Measurements from ENCODE around the gene AKR1B1. TPM values are rescaled to one million over a fixed set of nuclear protein-coding genes. Genes with fewer than 3 reads are reported as not detected.

Gene AKR1B1
- total and polyA plus RNA-seq, 4 donors, result 49.4 to 98.0 (median 64.8) TPM

DNA sequence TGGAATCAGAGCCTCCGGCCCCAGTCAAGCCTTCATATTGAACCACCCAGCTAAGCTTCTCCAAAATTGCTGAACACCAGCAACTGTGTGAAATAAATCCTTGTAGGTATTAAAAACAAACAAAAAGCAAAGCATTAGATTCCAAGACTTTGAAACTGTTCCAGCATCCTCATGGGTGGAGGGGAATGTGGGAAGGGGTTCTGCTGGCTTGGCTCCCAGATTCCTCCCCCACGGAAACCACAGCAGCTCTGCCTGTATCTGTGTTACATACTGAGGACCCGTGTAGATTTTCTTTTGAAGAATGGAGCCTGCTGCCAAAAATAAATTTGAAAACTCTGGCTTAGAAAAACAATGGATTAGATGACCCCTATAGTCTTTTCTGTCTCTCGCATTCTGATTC, 20.0 kb downstream of the AKR1B1 start:
- Histone ChIP-seq H3K36me3 (ENCODE audit: control insufficient read depth in 1 of 2, insufficient read depth in 2 of 2, low read length in 1 of 2) (peaks cover 3 to 13% of the 10 kb centered on the region in 2 donors), H3K4me1 (ENCODE audit: control insufficient read depth in 1 of 2, insufficient read depth in 2 of 2, low read length in 2 of 2) (no peaks in the 10 kb centered on the region), H3K27me3 (ENCODE audit: control insufficient read depth in 1 of 2, insufficient read depth in 2 of 2, low read length in 1 of 2) (no peaks in the 10 kb centered on the region), H3K27ac (ENCODE audit: low read depth in 1 of 2, low read length in 2 of 2) (no peak overlapping the region), H3K4me3 (ENCODE audit: low read length in 2 of 2) (no peak overlapping the region), H3K9me3 (ENCODE audit: control insufficient read depth, low read length) (no peaks in the 10 kb centered on the region)
- intact Hi-C loops (cut with DNase I), result no loop called here
- 40 to 48% methylated on average over 4 of the region's 4 CpGs for WGBS, 2 donors
- ATAC-seq (ENCODE audit: low FRiP score) (no peak), DNase-seq (no peak)

DNA sequence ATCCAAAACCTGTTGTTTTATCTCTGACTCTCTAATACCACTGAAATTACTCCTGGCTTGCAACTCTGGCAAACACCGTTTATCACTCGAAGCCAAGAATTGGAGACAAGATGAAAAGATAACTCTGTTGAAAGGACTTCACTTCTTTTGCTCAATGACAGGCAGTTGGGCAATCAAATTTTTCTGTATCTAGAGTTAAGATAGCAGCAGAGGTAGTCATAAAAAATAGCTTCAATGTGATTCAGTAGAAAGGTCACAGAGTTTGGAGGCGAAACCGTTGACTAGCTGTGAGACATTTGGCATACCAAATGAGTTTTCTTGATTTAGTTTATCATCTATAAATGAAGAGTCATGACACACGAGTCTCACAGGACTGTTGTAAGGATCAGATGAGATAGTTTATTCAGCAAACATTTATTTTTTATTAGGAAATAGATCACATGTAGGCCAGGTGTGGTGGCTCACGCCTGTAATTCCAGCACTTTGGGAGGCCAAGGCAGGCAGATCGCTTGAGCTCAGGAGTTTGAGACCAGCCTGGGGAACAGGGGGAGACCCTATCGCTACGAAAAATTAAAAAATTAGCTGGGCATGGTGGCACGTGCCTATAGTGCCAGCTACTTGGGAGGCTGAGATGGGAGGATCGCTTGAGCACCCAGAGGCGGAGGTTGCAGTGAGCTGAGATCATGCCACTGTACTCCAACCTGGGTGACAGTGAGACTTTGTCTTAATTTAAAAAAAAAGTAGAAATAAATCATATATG, 23.6 kb downstream of the AKR1B1 start:
- no peaks in the 10 kb centered on the region for H3K27me3 ChIP-seq (ENCODE audit: control insufficient read depth in 1 of 2, insufficient read depth in 2 of 2, low read length in 1 of 2)
- 88 to 89% methylated on average over 12 of the region's 12 CpGs for WGBS, 2 donors
- H3K27ac ChIP-seq (ENCODE audit: low read depth in 1 of 2, low read length in 2 of 2), result no peak overlapping the region
- intact Hi-C loops (cut with DNase I), result no loop called here
- no peaks in the 10 kb centered on the region for H3K36me3 ChIP-seq (ENCODE audit: control insufficient read depth in 1 of 2, insufficient read depth in 2 of 2, low read length in 1 of 2)
- no peaks in the 10 kb centered on the region for H3K9me3 ChIP-seq (ENCODE audit: control insufficient read depth, low read length)
- no peak for ATAC-seq (ENCODE audit: low FRiP score)
- no peak overlapping the region for H3K4me3 ChIP-seq (ENCODE audit: low read length in 2 of 2)
- no peak for DNase-seq
- no peaks in the 10 kb centered on the region for H3K4me1 ChIP-seq (ENCODE audit: control insufficient read depth in 1 of 2, insufficient read depth in 2 of 2, low read length in 2 of 2)

DNA sequence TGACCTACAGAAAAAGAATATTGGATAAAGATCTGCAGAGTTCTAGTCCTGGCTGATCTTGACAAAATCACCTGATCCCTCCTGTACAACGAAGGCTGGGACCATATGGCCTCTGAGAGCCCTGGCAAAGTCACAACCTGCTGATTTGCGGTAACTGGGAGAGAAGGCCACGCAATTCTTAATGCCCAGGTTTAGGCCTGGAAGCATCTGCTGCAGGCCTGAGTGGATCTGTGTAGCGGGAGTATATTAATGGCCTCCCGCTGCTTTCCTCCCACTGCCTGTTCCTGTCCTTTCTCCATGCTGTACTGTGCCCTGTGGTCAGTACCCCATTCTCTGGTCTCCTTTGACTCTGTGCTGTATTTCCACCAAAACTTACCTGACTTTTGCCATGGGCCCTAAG, 24.2 kb downstream of the AKR1B1 start:
- WGBS, 2 donors, result 92 to 95% methylated on average over 5 of the region's 5 CpGs
- no peak overlapping the region for H3K4me3 ChIP-seq (ENCODE audit: low read length in 2 of 2)
- no peak overlapping the region for H3K27ac ChIP-seq (ENCODE audit: low read depth in 1 of 2, low read length in 2 of 2)
- DNase-seq (no peak), ATAC-seq (ENCODE audit: low FRiP score) (no peak)
- no peaks in the 10 kb centered on the region for H3K27me3 ChIP-seq (ENCODE audit: control insufficient read depth in 1 of 2, insufficient read depth in 2 of 2, low read length in 1 of 2)
- intact Hi-C loops (cut with DNase I), result loop anchor here in 1 of 2 donors (5.0 kb wide), 1 partner anchor 113 kb away; the partner anchor contains the start of gene AKR1B15
- H3K9me3 ChIP-seq (ENCODE audit: control insufficient read depth, low read length), result no peaks in the 10 kb centered on the region
- H3K36me3 ChIP-seq (ENCODE audit: control insufficient read depth in 1 of 2, insufficient read depth in 2 of 2, low read length in 1 of 2), result no peaks in the 10 kb centered on the region
- no peaks in the 10 kb centered on the region for H3K4me1 ChIP-seq (ENCODE audit: control insufficient read depth in 1 of 2, insufficient read depth in 2 of 2, low read length in 2 of 2)

DNA sequence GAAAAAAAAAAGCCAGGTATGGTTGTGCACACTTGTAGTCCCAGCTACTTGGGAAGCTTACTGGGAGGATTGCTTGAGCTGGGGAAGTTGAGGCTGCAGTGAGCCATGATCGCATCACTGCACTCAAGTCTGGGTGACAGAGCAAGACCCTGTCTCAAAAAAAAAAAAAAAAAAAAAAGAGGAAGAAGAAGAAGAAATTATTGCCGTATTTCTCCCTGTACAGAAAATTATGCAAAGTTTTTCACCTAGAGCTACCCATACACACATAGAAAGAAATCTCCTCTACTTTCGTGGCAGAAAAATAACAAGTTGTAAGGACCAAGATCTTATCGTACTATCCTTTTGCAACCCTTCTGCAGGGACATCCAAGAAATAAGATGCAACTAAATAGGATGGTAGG, 25.5 kb downstream of the AKR1B1 start:
- ATAC-seq (ENCODE audit: low FRiP score), result no peak
- intact Hi-C loops (cut with DNase I), result loop anchor here (1.0 to 5.0 kb wide), 4 partner anchors 79 to 173 kb away; partner anchors contain the start of gene AKR1B15 (in 1 of the 2)
- Histone ChIP-seq H3K4me1 (ENCODE audit: control insufficient read depth in 1 of 2, insufficient read depth in 2 of 2, low read length in 2 of 2) (no peaks in the 10 kb centered on the region), H3K27ac (ENCODE audit: low read depth in 1 of 2, low read length in 2 of 2) (no peak overlapping the region), H3K9me3 (ENCODE audit: control insufficient read depth, low read length) (no peaks in the 10 kb centered on the region), H3K36me3 (ENCODE audit: control insufficient read depth in 1 of 2, insufficient read depth in 2 of 2, low read length in 1 of 2) (no peaks in the 10 kb centered on the region), H3K27me3 (ENCODE audit: control insufficient read depth in 1 of 2, insufficient read depth in 2 of 2, low read length in 1 of 2) (no peaks in the 10 kb centered on the region), H3K4me3 (ENCODE audit: low read length in 2 of 2) (no peak overlapping the region)
- DNase-seq, result no peak
- 89 to 90% methylated on average over 4 of the region's 4 CpGs for WGBS, 2 donors

DNA sequence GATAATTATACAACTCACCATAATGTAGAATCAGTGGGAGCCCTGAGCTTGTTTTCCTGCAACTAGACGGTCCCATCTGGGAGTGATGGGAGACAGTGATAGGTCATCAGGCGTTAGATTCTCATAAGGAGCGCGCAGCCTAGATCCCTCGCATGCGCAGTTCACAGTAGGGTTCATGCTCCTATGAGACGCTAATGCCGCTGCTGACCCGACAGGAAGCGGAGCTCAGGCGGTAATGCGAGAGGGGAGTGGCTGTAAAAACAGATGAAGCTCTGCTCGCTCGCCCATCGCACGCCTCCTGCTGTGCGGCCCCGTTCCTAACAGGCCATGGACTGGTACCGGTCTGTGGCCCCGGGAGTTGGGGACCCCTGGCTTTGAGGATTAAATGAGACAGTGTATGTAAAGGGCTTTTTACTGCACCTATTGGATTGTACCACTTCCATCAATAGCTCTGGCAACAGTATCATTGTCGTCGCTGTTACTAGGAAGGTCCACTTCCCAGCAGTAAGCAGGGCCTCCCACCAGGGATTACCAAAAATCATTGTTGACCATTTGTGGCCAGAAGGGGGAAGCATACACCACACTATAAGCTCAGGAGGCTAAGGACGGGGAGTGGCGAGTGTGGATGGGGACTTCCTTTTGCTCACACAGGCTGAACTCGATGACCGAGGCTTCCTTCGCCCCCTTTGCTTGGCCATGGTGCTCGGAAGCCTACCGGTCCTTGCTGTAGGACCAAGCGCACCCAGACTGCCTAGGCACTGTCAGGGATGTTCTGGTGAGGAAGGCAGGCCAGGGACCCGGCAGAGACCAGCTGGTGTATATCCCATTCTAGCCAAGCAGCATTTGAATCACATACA, 26.4 kb downstream of the AKR1B1 start:
- Histone ChIP-seq H3K9me3 (ENCODE audit: control insufficient read depth, low read length) (no peaks in the 10 kb centered on the region), H3K4me3 (ENCODE audit: low read length in 2 of 2) (no peak overlapping the region), H3K36me3 (ENCODE audit: control insufficient read depth in 1 of 2, insufficient read depth in 2 of 2, low read length in 1 of 2) (no peaks in the 10 kb centered on the region), H3K27ac (ENCODE audit: low read depth in 1 of 2, low read length in 2 of 2) (peak overlapping the region in 1 of 2 donors; percentile 21), H3K27me3 (ENCODE audit: control insufficient read depth in 1 of 2, insufficient read depth in 2 of 2, low read length in 1 of 2) (no peaks in the 10 kb centered on the region), H3K4me1 (ENCODE audit: control insufficient read depth in 1 of 2, insufficient read depth in 2 of 2, low read length in 2 of 2) (no peaks in the 10 kb centered on the region)
- intact Hi-C loops (cut with DNase I), result loop anchor here (1.0 to 5.0 kb wide), 6 partner anchors 80 to 174 kb away; partner anchors contain the start of gene AKR1B15 (in 1 of the 2)
- DNase-seq (peak; percentile 90 to 95), ATAC-seq (ENCODE audit: low FRiP score) (peak; percentile 96)
- 2 to 4% methylated on average over 31 of the region's 31 CpGs for WGBS, 2 donors

DNA sequence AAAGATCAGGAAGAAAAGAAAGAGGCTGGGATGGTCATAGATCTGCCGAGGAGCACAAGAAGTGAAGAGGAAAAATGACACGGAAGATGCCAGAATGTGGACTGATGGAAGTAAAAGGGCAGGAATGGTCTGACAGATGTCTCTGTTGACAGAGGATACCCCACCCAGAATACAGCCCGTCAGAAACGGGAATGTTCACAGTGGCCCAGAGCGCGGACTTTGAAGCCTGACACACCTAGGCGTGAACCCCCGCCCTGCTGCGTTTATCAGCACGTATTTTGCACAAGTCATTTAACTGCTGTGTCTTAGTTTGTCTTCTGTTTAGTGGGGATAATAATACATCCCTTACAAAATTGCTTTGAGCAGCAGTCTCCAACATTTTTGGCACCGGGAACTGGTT, 27.1 kb downstream of the AKR1B1 start:
- 64 to 69% methylated on average over 11 of the region's 11 CpGs for WGBS, 2 donors
- DNase-seq, result no peak
- Histone ChIP-seq H3K27me3 (ENCODE audit: control insufficient read depth in 1 of 2, insufficient read depth in 2 of 2, low read length in 1 of 2) (no peaks in the 10 kb centered on the region), H3K36me3 (ENCODE audit: control insufficient read depth in 1 of 2, insufficient read depth in 2 of 2, low read length in 1 of 2) (no peaks in the 10 kb centered on the region), H3K4me3 (ENCODE audit: low read length in 2 of 2) (no peak overlapping the region), H3K4me1 (ENCODE audit: control insufficient read depth in 1 of 2, insufficient read depth in 2 of 2, low read length in 2 of 2) (no peaks in the 10 kb centered on the region), H3K27ac (ENCODE audit: low read depth in 1 of 2, low read length in 2 of 2) (no peak overlapping the region), H3K9me3 (ENCODE audit: control insufficient read depth, low read length) (no peaks in the 10 kb centered on the region)
- intact Hi-C loops (cut with DNase I), result loop anchor here (1.0 to 5.0 kb wide), 5 partner anchors 81 to 175 kb away; partner anchors contain the start of gene AKR1B15 (in 1 of the 2)
- ATAC-seq (ENCODE audit: low FRiP score), result no peak

DNA sequence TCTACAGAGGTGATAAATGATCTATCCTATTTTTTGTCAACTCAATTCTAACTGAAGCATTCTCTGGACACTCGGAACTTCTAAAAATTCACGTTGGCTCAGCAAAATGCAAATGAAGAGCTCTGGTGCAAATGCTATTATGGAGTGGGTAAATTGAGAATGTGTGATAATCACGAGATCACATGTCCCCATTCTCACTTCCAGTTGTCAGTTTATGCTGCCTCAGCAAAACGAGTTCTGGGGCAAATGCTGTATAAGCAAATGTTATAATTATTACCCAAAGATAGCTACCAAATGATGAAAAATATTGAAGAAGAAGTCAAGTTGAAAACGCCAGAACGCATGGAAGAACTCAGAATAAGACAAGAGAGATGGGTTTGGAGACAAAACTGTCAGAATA, 29.4 kb downstream of the AKR1B1 start:
- 66% methylated on average over 6 of the region's 6 CpGs for WGBS, 2 donors
- no peak overlapping the region for H3K4me3 ChIP-seq (ENCODE audit: low read length in 2 of 2)

DNA sequence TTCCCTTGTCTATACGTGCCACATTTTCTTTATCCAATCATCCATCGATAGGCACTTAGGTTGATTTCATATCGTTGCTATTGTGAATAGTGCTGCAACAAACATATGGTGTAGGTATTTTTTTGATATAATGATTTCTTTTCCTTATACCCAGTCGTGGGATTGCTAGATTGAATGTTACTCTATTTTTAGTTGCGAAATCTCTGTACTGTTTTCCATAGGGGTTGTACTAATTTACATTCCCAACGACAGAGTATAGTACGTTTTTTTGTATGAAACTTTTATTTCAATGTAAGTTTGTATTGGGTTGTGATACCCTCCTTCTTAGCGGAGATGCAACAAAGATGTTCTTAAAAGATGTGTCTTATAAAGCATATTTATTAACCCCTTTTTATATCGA, 30.0 kb downstream of the AKR1B1 start:
- WGBS, 2 donors, result 74 to 77% methylated on average over 9 of the region's 9 CpGs
- DNase-seq (no peak), ATAC-seq (ENCODE audit: low FRiP score) (no peak)
- Histone ChIP-seq H3K27me3 (ENCODE audit: control insufficient read depth in 1 of 2, insufficient read depth in 2 of 2, low read length in 1 of 2) (no peaks in the 10 kb centered on the region), H3K4me3 (ENCODE audit: low read length in 2 of 2) (no peak overlapping the region), H3K27ac (ENCODE audit: low read depth in 1 of 2, low read length in 2 of 2) (no peak overlapping the region), H3K4me1 (ENCODE audit: control insufficient read depth in 1 of 2, insufficient read depth in 2 of 2, low read length in 2 of 2) (no peaks in the 10 kb centered on the region), H3K9me3 (ENCODE audit: control insufficient read depth, low read length) (no peaks in the 10 kb centered on the region), H3K36me3 (ENCODE audit: control insufficient read depth in 1 of 2, insufficient read depth in 2 of 2, low read length in 1 of 2) (no peaks in the 10 kb centered on the region)
- intact Hi-C loops (cut with DNase I), result no loop called here

More for the DNA sequence above, 29.4 kb downstream of the AKR1B1 start:
- ATAC-seq (ENCODE audit: low FRiP score) (no peak), DNase-seq (no peak)
- no peaks in the 10 kb centered on the region for H3K36me3 ChIP-seq (ENCODE audit: control insufficient read depth in 1 of 2, insufficient read depth in 2 of 2, low read length in 1 of 2)
- H3K9me3 ChIP-seq (ENCODE audit: control insufficient read depth, low read length), result no peaks in the 10 kb centered on the region
- intact Hi-C loops (cut with DNase I), result no loop called here
- no peaks in the 10 kb centered on the region for H3K27me3 ChIP-seq (ENCODE audit: control insufficient read depth in 1 of 2, insufficient read depth in 2 of 2, low read length in 1 of 2)
- H3K4me1 ChIP-seq (ENCODE audit: control insufficient read depth in 1 of 2, insufficient read depth in 2 of 2, low read length in 2 of 2), result no peaks in the 10 kb centered on the region
- H3K27ac ChIP-seq (ENCODE audit: low read depth in 1 of 2, low read length in 2 of 2), result no peak overlapping the region

All from aorta (tissue), 5 donors.